ENCODE results near the gene TTC22.

DNA sequence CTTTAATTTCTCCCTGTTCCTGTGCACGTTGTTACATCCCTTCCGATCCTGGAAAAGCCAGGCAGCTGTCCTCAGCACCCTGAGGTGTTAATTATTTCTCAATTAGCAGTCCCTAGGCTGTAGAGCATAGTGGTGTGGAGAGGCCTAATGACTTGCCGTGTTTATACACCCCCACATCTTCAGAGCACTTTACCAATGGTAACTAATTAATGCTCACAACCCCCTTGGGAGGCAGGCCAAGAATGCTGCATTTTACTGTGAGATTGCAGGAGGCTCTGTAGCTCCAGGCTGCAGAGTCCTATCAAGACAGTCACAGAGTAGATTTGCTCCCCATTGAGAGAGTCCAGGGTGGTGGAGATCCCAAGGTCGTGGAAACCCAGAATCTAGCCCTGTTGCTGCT is 34.4 kb downstream of the TTC22 start:
- TF ChIP-seq, protein P1, sequence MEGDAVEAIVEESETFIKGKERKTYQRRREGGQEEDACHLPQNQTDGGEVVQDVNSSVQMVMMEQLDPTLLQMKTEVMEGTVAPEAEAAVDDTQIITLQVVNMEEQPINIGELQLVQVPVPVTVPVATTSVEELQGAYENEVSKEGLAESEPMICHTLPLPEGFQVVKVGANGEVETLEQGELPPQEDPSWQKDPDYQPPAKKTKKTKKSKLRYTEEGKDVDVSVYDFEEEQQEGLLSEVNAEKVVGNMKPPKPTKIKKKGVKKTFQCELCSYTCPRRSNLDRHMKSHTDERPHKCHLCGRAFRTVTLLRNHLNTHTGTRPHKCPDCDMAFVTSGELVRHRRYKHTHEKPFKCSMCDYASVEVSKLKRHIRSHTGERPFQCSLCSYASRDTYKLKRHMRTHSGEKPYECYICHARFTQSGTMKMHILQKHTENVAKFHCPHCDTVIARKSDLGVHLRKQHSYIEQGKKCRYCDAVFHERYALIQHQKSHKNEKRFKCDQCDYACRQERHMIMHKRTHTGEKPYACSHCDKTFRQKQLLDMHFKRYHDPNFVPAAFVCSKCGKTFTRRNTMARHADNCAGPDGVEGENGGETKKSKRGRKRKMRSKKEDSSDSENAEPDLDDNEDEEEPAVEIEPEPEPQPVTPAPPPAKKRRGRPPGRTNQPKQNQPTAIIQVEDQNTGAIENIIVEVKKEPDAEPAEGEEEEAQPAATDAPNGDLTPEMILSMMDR (conservative IDR thresholded peaks at IDR 0.05; ENCODE audit: low read length) = no peak
- no peak for TF ChIP-seq EZH2phosphoT487 (IDR thresholded peaks at IDR 0.05; ENCODE audit: borderline replicate concordance)
